Activated CD8-positive, alpha-beta memory T cell treated with anti-CD3 and anti-CD28 coated beads, Interleukin-2, amount 10 ng/mL, durations not matched to agents 7 days and 5 days (primary cell): ENCODE results near the gene ABTB2. TPM values are rescaled to one million over a fixed set of nuclear protein-coding genes. Genes with fewer than 3 reads are reported as not detected.

Experiments
- ATAC-seq: fragments of 150-1000 bp; cut with Tn5 transposase; one replicate; pipeline ENCODE4 v1.10.0; 2021; ENCODE audit warnings: moderate library complexity
- CTCF ChIA-PET: fragments of 350-600 bp; sonication (Branson Sonifier 250); formaldehyde crosslinking; loops from one replicate; lab custom pipeline; 2021; ENCODE audit warnings: antibody characterized with exemption; lab: Charles Lee
- DNase-seq: peaks from one replicate; pipeline ENCODE4 v3.0.0-alpha.2; 2020
- H3K27ac Mint-ChIP-seq: one replicate; pipeline ENCODE4 v1.8.0; 2021; ENCODE audit warnings: mild to moderate bottlenecking, mixed read lengths
- H3K27me3 Mint-ChIP-seq: one replicate; pipeline ENCODE4 v1.8.0; 2021; ENCODE audit warnings: mixed read lengths
- H3K36me3 Mint-ChIP-seq: one replicate; pipeline ENCODE4 v1.8.0; 2021; ENCODE audit warnings: mild to moderate bottlenecking, mixed read lengths
- H3K4me1 Mint-ChIP-seq: one replicate; pipeline ENCODE4 v1.8.0; 2021; ENCODE audit warnings: mixed read lengths
- H3K4me3 Mint-ChIP-seq: one replicate; pipeline ENCODE4 v1.8.0; 2021; ENCODE audit warnings: mild to moderate bottlenecking, moderate library complexity, mixed read lengths
- H3K9me3 Mint-ChIP-seq: one replicate; pipeline ENCODE4 v1.8.0; 2022; ENCODE audit warnings: low read depth, mixed read lengths
- total RNA-seq, 2 experiments: library from RNA; stranded (reverse); gene quantifications; one replicate each; pipeline ENCODE4 v1.2.3, GENCODE V29; 2021

Gene ABTB2
- total RNA-seq, 2 experiments from 2014 or later = 3.8 to 16.8 TPM

- H3K36me3 Mint-ChIP-seq = peaks cover 1% of the 10 kb centered on the region
- DNase-seq (no peak), ATAC-seq (no peak)
- H3K9me3 Mint-ChIP-seq = no peaks in the 10 kb centered on the region
- peaks cover 67% of the 10 kb centered on the region for H3K4me1 Mint-ChIP-seq
- H3K4me3 Mint-ChIP-seq = no peak overlapping the region
- CTCF ChIA-PET = interaction anchor here (2.0 to 2.5 kb wide), 2 partner anchors 68 to 116 kb away, joined by 4 to 13 read pairs; partner anchors contain the start of gene ABTB2
- peaks cover 20% of the 10 kb centered on the region for H3K27me3 Mint-ChIP-seq
- no peak overlapping the region for H3K27ac Mint-ChIP-seq
Measured at GRCh38 chr11:34242037-34242625, 115.7 kb downstream of the ABTB2 start.

- Mint-ChIP-seq H3K36me3 (no peaks in the 10 kb centered on the region), H3K4me1 (peaks cover 69% of the 10 kb centered on the region), H3K27me3 (peaks cover 25% of the 10 kb centered on the region), H3K4me3 (no peak overlapping the region), H3K27ac (no peak overlapping the region), H3K9me3 (no peaks in the 10 kb centered on the region)
- ATAC-seq (no peak), DNase-seq (no peak)
- CTCF ChIA-PET = interaction anchor here (1.1 to 3.6 kb wide), 4 partner anchors 8 to 118 kb away, joined by 3 to 15 read pairs (median 7); partner anchors contain the start of gene ABTB2
Measured at GRCh38 chr11:34240150-34240494, 117.7 kb downstream of the ABTB2 start.

GRCh38 chr11:34239465-34240149 is 118.2 kb downstream of the ABTB2 start:
- Mint-ChIP-seq H3K4me1 (peaks cover 67% of the 10 kb centered on the region), H3K9me3 (no peaks in the 10 kb centered on the region), H3K36me3 (no peaks in the 10 kb centered on the region), H3K4me3 (no peak overlapping the region), H3K27me3 (peaks cover 25% of the 10 kb centered on the region), H3K27ac (no peak overlapping the region)
- DNase-seq (no peak), ATAC-seq (no peak)
- CTCF ChIA-PET = interaction anchor here (1.0 to 3.6 kb wide), 5 partner anchors 9 to 118 kb away, joined by 3 to 15 read pairs (median 3); partner anchors contain the start of gene ABTB2

GRCh38 chr11:34238966-34239365 is 118.8 kb downstream of the ABTB2 start:
- peaks cover 25% of the 10 kb centered on the region for H3K27me3 Mint-ChIP-seq
- H3K36me3 Mint-ChIP-seq = no peaks in the 10 kb centered on the region
- H3K4me1 Mint-ChIP-seq = peaks cover 67% of the 10 kb centered on the region
- no peak overlapping the region for H3K27ac Mint-ChIP-seq
- no peak for DNase-seq
- CTCF ChIA-PET = interaction anchor here (1.0 to 3.6 kb wide), 4 partner anchors 9 to 119 kb away, joined by 3 to 15 read pairs (median 7); partner anchors contain the start of gene ABTB2
- H3K4me3 Mint-ChIP-seq = no peak overlapping the region
- no peaks in the 10 kb centered on the region for H3K9me3 Mint-ChIP-seq
- no peak for ATAC-seq

- ATAC-seq = no peak
- Mint-ChIP-seq H3K4me3 (no peak overlapping the region), H3K9me3 (no peaks in the 10 kb centered on the region), H3K27me3 (peaks cover 25% of the 10 kb centered on the region), H3K36me3 (no peaks in the 10 kb centered on the region), H3K27ac (no peak overlapping the region), H3K4me1 (peaks cover 66% of the 10 kb centered on the region)
- no peak for DNase-seq
- CTCF ChIA-PET = interaction anchor here (1.0 to 3.6 kb wide), 3 partner anchors 36 to 119 kb away, joined by 3 to 15 read pairs (median 11); partner anchors contain the start of gene ABTB2
Measured at GRCh38 chr11:34238533-34238932, 119.3 kb downstream of the ABTB2 start.

- H3K4me3 Mint-ChIP-seq = no peak overlapping the region
Measured at GRCh38 chr11:34236572-34236971, 121.2 kb downstream of the ABTB2 start.

GRCh38 chr11:34235591-34236071 is 122.2 kb downstream of the ABTB2 start:
- Mint-ChIP-seq H3K27ac (peak overlapping the region; percentile 84), H3K4me3 (peak overlapping the region; percentile 15), H3K27me3 (peaks cover 26% of the 10 kb centered on the region), H3K9me3 (no peaks in the 10 kb centered on the region), H3K36me3 (no peaks in the 10 kb centered on the region), H3K4me1 (peaks cover 53% of the 10 kb centered on the region)
- CTCF ChIA-PET = interaction anchor here (0.7 to 4.2 kb wide), 8 partner anchors 8 to 122 kb away, joined by 3 to 28 read pairs (median 4); partner anchors contain the start of gene ABTB2
- DNase-seq = no peak
- no peak for ATAC-seq

More at GRCh38 chr11:34236572-34236971, 121.2 kb downstream of the ABTB2 start:
- CTCF ChIA-PET = interaction anchor here (4.2 kb wide), 1 partner anchor 62 kb away, joined by 28 read pairs; no protein-coding TSS in a partner anchor
- Mint-ChIP-seq H3K27ac (no peak overlapping the region), H3K4me1 (peaks cover 57% of the 10 kb centered on the region), H3K27me3 (peaks cover 24% of the 10 kb centered on the region), H3K9me3 (no peaks in the 10 kb centered on the region), H3K36me3 (no peaks in the 10 kb centered on the region)
- DNase-seq (no peak), ATAC-seq (no peak)

GRCh38 chr11:34235189-34235588 is 122.6 kb downstream of the ABTB2 start:
- DNase-seq = peak; percentile 60
- Mint-ChIP-seq H3K4me1 (peaks cover 53% of the 10 kb centered on the region), H3K27me3 (peaks cover 24% of the 10 kb centered on the region), H3K36me3 (no peaks in the 10 kb centered on the region), H3K27ac (peak overlapping the region; percentile 84), H3K4me3 (peak overlapping the region; percentile 58), H3K9me3 (no peaks in the 10 kb centered on the region)
- CTCF ChIA-PET = interaction anchor here (0.7 to 4.2 kb wide), 8 partner anchors 9 to 60 kb away, joined by 3 to 28 read pairs (median 4); no protein-coding TSS in a partner anchor
- ATAC-seq = peak; percentile 76

- no peaks in the 10 kb centered on the region for H3K9me3 Mint-ChIP-seq
- H3K4me1 Mint-ChIP-seq = peaks cover 45% of the 10 kb centered on the region
- ATAC-seq (peak; percentile 86), DNase-seq (peak; percentile 86)
- no peak overlapping the region for H3K4me3 Mint-ChIP-seq
- no peaks in the 10 kb centered on the region for H3K36me3 Mint-ChIP-seq
- CTCF ChIA-PET = interaction anchor here (0.6 to 4.2 kb wide), 14 partner anchors 8 to 221 kb away, joined by 3 to 28 read pairs (median 3); partner anchors contain the start of gene ABTB2
- peak overlapping the region; percentile 80 for H3K27ac Mint-ChIP-seq
- peaks cover 24% of the 10 kb centered on the region for H3K27me3 Mint-ChIP-seq
Measured at GRCh38 chr11:34234086-34234740, 123.6 kb downstream of the ABTB2 start.

GRCh38 chr11:34233215-34233614 is 124.6 kb downstream of the ABTB2 start:
- peaks cover 43% of the 10 kb centered on the region for H3K4me1 Mint-ChIP-seq
- H3K9me3 Mint-ChIP-seq = no peaks in the 10 kb centered on the region
- DNase-seq (no peak), ATAC-seq (no peak)
- H3K27me3 Mint-ChIP-seq = peaks cover 22% of the 10 kb centered on the region
- no peak overlapping the region for H3K27ac Mint-ChIP-seq
- no peak overlapping the region for H3K4me3 Mint-ChIP-seq
- CTCF ChIA-PET = interaction anchor here (0.6 to 4.2 kb wide), 4 partner anchors 18 to 222 kb away, joined by 3 to 28 read pairs (median 3); partner anchors contain the start of gene ABTB2
- H3K36me3 Mint-ChIP-seq = no peaks in the 10 kb centered on the region

GRCh38 chr11:34232807-34233206 is 125.0 kb downstream of the ABTB2 start:
- Mint-ChIP-seq H3K4me3 (no peak overlapping the region), H3K27me3 (peaks cover 19% of the 10 kb centered on the region), H3K4me1 (peaks cover 43% of the 10 kb centered on the region), H3K36me3 (no peaks in the 10 kb centered on the region), H3K9me3 (no peaks in the 10 kb centered on the region), H3K27ac (no peak overlapping the region)
- no peak for DNase-seq
- CTCF ChIA-PET = interaction anchor here (4.2 kb wide), 1 partner anchor 58 kb away, joined by 28 read pairs; no protein-coding TSS in a partner anchor
- no peak for ATAC-seq

GRCh38 chr11:34226210-34226609 is 131.6 kb downstream of the ABTB2 start:
- no peak overlapping the region for H3K27ac Mint-ChIP-seq
- no peak for DNase-seq
- no peak for ATAC-seq

More at GRCh38 chr11:34226210-34226609, 131.6 kb downstream of the ABTB2 start:
- H3K9me3 Mint-ChIP-seq = no peaks in the 10 kb centered on the region
- peaks cover 15% of the 10 kb centered on the region for H3K27me3 Mint-ChIP-seq
- no peaks in the 10 kb centered on the region for H3K4me1 Mint-ChIP-seq
- H3K36me3 Mint-ChIP-seq = no peaks in the 10 kb centered on the region
- CTCF ChIA-PET = interaction anchor here (0.7 to 2.0 kb wide), 4 partner anchors 9 to 886 kb away, joined by 3 to 8 read pairs (median 4); no protein-coding TSS in a partner anchor
- H3K4me3 Mint-ChIP-seq = no peak overlapping the region
